GM04503 (cell line): ENCODE data around the gene DRGX.

Experiments used
- DNase-seq: peaks from one replicate; pipeline ENCODE4 v3.0.0-alpha.2; 2012; ENCODE audit warnings: low read depth

DRGX gene

GRCh38 chr10:49395741-49396665 is at the start of gene DRGX:
Gene DRGX (minus strand): TSS chr10:49396089. CDS start chr10:49395440, 649 bp downstream.
- DNase-seq, result no peak

GRCh38 chr10:49444349-49444748 is 48.5 kb upstream of the DRGX start:
- no peak for DNase-seq

GRCh38 chr10:49442863-49443262 is 47.0 kb upstream of the DRGX start:
- DNase-seq, result no peak

GRCh38 chr10:49441488-49442476 is 45.9 kb upstream of the DRGX start:
- DNase-seq, result no peak

GRCh38 chr10:49435225-49435624 is 39.3 kb upstream of the DRGX start:
- no peak for DNase-seq

GRCh38 chr10:49433069-49433468 is 37.2 kb upstream of the DRGX start:
- no peak for DNase-seq

GRCh38 chr10:49431426-49431825 is 35.5 kb upstream of the DRGX start:
- no peak for DNase-seq

- no peak for DNase-seq
Observed at GRCh38 chr10:49429458-49429857, 33.6 kb upstream of the DRGX start.

- no peak for DNase-seq
Observed at GRCh38 chr10:49426490-49427360, 30.8 kb upstream of the DRGX start.

GRCh38 chr10:49419005-49419404 is 23.1 kb upstream of the DRGX start:
- no peak for DNase-seq

GRCh38 chr10:49418328-49418727 is 22.4 kb upstream of the DRGX start:
- no peak for DNase-seq

GRCh38 chr10:49418053-49418326 is 22.1 kb upstream of the DRGX start:
- no peak for DNase-seq

- DNase-seq, result no peak
Observed at GRCh38 chr10:49417311-49418052, 21.6 kb upstream of the DRGX start.

- no peak for DNase-seq
Observed at GRCh38 chr10:49415846-49416245, 20.0 kb upstream of the DRGX start.

GRCh38 chr10:49415109-49415508 is 19.2 kb upstream of the DRGX start:
- DNase-seq, result no peak

GRCh38 chr10:49414496-49414895 is 18.6 kb upstream of the DRGX start:
- DNase-seq, result no peak

GRCh38 chr10:49412571-49412970 is 16.7 kb upstream of the DRGX start:
- DNase-seq, result no peak

GRCh38 chr10:49410365-49411074 is 14.6 kb upstream of the DRGX start:
- no peak for DNase-seq

- no peak for DNase-seq
Observed at GRCh38 chr10:49409755-49410154, 13.9 kb upstream of the DRGX start.

- no peak for DNase-seq
Observed at GRCh38 chr10:49408519-49409306, 12.8 kb upstream of the DRGX start.
